GM21723 (cell line): Measurements from ENCODE around the gene RAD21L1.

Experiments used
- ATAC-seq: cut with Tn5 transposase; IDR thresholded peaks from one replicate; pipeline ENCODE4 v1.9.1; 2021; ENCODE audit warnings: mild to moderate bottlenecking, moderate library complexity; ENCODE audit not compliant: unreplicated experiment

RAD21L1 gene

GRCh38 chr20:1269235-1269634, 43.4 kb downstream of the RAD21L1 start:
- no peak for ATAC-seq

GRCh38 chr20:1269850-1270249, 44.0 kb downstream of the RAD21L1 start:
- ATAC-seq: no peak

- no peak for ATAC-seq
Observed at GRCh38 chr20:1272368-1273100, 46.7 kb downstream of the RAD21L1 start.

- ATAC-seq: no peak
Observed at GRCh38 chr20:1273366-1273765, 47.5 kb downstream of the RAD21L1 start.

GRCh38 chr20:1274485-1275311, 48.9 kb downstream of the RAD21L1 start:
- ATAC-seq: no peak

- no peak for ATAC-seq
Observed at GRCh38 chr20:1275919-1276318, 50.1 kb downstream of the RAD21L1 start.

GRCh38 chr20:1277529-1278322, 51.9 kb downstream of the RAD21L1 start:
- no peak for ATAC-seq

GRCh38 chr20:1278993-1279392, 53.1 kb downstream of the RAD21L1 start:
- no peak for ATAC-seq

- no peak for ATAC-seq
Observed at GRCh38 chr20:1280195-1281102, 54.6 kb downstream of the RAD21L1 start.

- ATAC-seq: no peak
Observed at GRCh38 chr20:1281279-1282057, 55.6 kb downstream of the RAD21L1 start.

GRCh38 chr20:1282966-1283365, 57.1 kb downstream of the RAD21L1 start:
- no peak for ATAC-seq

- no peak for ATAC-seq
Observed at GRCh38 chr20:1283522-1284510, 58.0 kb downstream of the RAD21L1 start.

- no peak for ATAC-seq
Observed at GRCh38 chr20:1286267-1287024, 60.6 kb downstream of the RAD21L1 start.

GRCh38 chr20:1287306-1287705, 61.5 kb downstream of the RAD21L1 start:
- no peak for ATAC-seq

GRCh38 chr20:1287787-1288569, 62.1 kb downstream of the RAD21L1 start:
- ATAC-seq: no peak

GRCh38 chr20:1291191-1291741, 65.4 kb downstream of the RAD21L1 start:
- ATAC-seq: no peak

GRCh38 chr20:1292620-1293019, 66.8 kb downstream of the RAD21L1 start:
- no peak for ATAC-seq
